EH (cell line): ENCODE results near the gene GMPPA.

Experiments
- DNase-seq: peaks from one replicate; pipeline ENCODE4 v3.0.0-alpha.2; 2015; ENCODE audit warnings: low read depth

GMPPA gene

GRCh38 chr2:219506153-219506801, 7.6 kb downstream of the GMPPA start:
- DNase-seq = no peak

GRCh38 chr2:219506802-219507526, 8.3 kb downstream of the GMPPA start:
- DNase-seq = no peak

- no peak for DNase-seq
Measured at GRCh38 chr2:219507581-219508443, 9.1 kb downstream of the GMPPA start.

GRCh38 chr2:219508444-219508734, 9.7 kb downstream of the GMPPA start:
- DNase-seq = no peak

GRCh38 chr2:219508971-219509779, 10.5 kb downstream of the GMPPA start:
- no peak for DNase-seq

GRCh38 chr2:219509780-219510511, 11.3 kb downstream of the GMPPA start:
- DNase-seq = peak; percentile 54

GRCh38 chr2:219510512-219511135, 11.9 kb downstream of the GMPPA start:
- no peak for DNase-seq

GRCh38 chr2:219511547-219512325, 13.0 kb downstream of the GMPPA start:
- no peak for DNase-seq

GRCh38 chr2:219512524-219513216, 14.0 kb downstream of the GMPPA start:
- DNase-seq = no peak

GRCh38 chr2:219513787-219514186, 15.1 kb downstream of the GMPPA start:
- DNase-seq = no peak

- DNase-seq = peak; percentile 38
Measured at GRCh38 chr2:219514196-219514761, 15.6 kb downstream of the GMPPA start, which contains the start of gene ASIC4. Gene ASIC4, plus strand, starts transcription at chr2:219514482. Its CDS starts 243 bp downstream, at chr2:219514725.

- no peak for DNase-seq
Measured at GRCh38 chr2:219514836-219515235, 16.1 kb downstream of the GMPPA start.

GRCh38 chr2:219515874-219516629, 17.4 kb downstream of the GMPPA start:
- DNase-seq = no peak

GRCh38 chr2:219516888-219517287, 18.2 kb downstream of the GMPPA start:
- no peak for DNase-seq

GRCh38 chr2:219517954-219518778, 19.5 kb downstream of the GMPPA start:
- no peak for DNase-seq

- DNase-seq = no peak
Measured at GRCh38 chr2:219519526-219519916, 20.8 kb downstream of the GMPPA start.

GRCh38 chr2:219520079-219520478, 21.4 kb downstream of the GMPPA start:
- peak; percentile 56 for DNase-seq
